ENCODE results near the gene LYZL1.
"Not testable (repeated sequence)": the region's sequence is repeated elsewhere in the genome, so short reads cannot be mapped to it uniquely, and the experiment has no call there.

Gene LYZL1

GRCh38 chr10:29304995-29305335 lies 16.1 kb downstream of the LYZL1 start:
- DNase-seq (ENCODE audit: low read depth in 2 of 3, low spot score in 1 of 3) = no peak

- no peak for DNase-seq (ENCODE audit: low read depth in 2 of 3, low spot score in 1 of 3)
These were observed 17.8 kb downstream of the LYZL1 start for GRCh38 chr10:29306688-29307087.

GRCh38 chr10:29308142-29308541 lies 19.3 kb downstream of the LYZL1 start:
- DNase-seq (ENCODE audit: low read depth in 2 of 3, low spot score in 1 of 3) = not testable (repeated sequence)

- no peak for DNase-seq (ENCODE audit: low read depth in 2 of 3, low spot score in 1 of 3)
These were observed 20.6 kb downstream of the LYZL1 start for GRCh38 chr10:29309465-29309864.

GRCh38 chr10:29310463-29310862 lies 21.6 kb downstream of the LYZL1 start:
- not testable (repeated sequence) for DNase-seq (ENCODE audit: low read depth in 2 of 3, low spot score in 1 of 3)

- no peak for DNase-seq (ENCODE audit: low read depth in 2 of 3, low spot score in 1 of 3)
These were observed 24.2 kb downstream of the LYZL1 start for GRCh38 chr10:29313071-29313470.

GRCh38 chr10:29314726-29315125 lies 25.9 kb downstream of the LYZL1 start:
- no peak for DNase-seq (ENCODE audit: low read depth in 2 of 3, low spot score in 1 of 3)

GRCh38 chr10:29315814-29316213 lies 26.9 kb downstream of the LYZL1 start:
- no peak for DNase-seq (ENCODE audit: low read depth in 2 of 3, low spot score in 1 of 3)

GRCh38 chr10:29316308-29317026 lies 27.6 kb downstream of the LYZL1 start:
- DNase-seq (ENCODE audit: low read depth in 2 of 3, low spot score in 1 of 3) = no peak

- no peak for DNase-seq (ENCODE audit: low read depth in 2 of 3, low spot score in 1 of 3)
These were observed 28.2 kb downstream of the LYZL1 start for GRCh38 chr10:29317027-29317420.

GRCh38 chr10:29317423-29318021 lies 28.7 kb downstream of the LYZL1 start:
- DNase-seq (ENCODE audit: low read depth in 2 of 3, low spot score in 1 of 3) = no peak

- DNase-seq (ENCODE audit: low read depth in 2 of 3, low spot score in 1 of 3) = not testable (repeated sequence)
These were observed 29.5 kb downstream of the LYZL1 start for GRCh38 chr10:29318141-29319071.

- DNase-seq (ENCODE audit: low read depth in 2 of 3, low spot score in 1 of 3) = no peak
These were observed 30.4 kb downstream of the LYZL1 start for GRCh38 chr10:29319205-29319781.

GRCh38 chr10:29320680-29321121 lies 31.8 kb downstream of the LYZL1 start:
- DNase-seq (ENCODE audit: low read depth in 2 of 3, low spot score in 1 of 3) = not testable (repeated sequence)

GRCh38 chr10:29321656-29322055 lies 32.8 kb downstream of the LYZL1 start:
- no peak for DNase-seq (ENCODE audit: low read depth in 2 of 3, low spot score in 1 of 3)

- no peak for DNase-seq (ENCODE audit: low read depth in 2 of 3, low spot score in 1 of 3)
These were observed 34.0 kb downstream of the LYZL1 start for GRCh38 chr10:29322918-29323317.

GRCh38 chr10:29323367-29323766 lies 34.5 kb downstream of the LYZL1 start:
- DNase-seq (ENCODE audit: low read depth in 2 of 3, low spot score in 1 of 3) = no peak

GRCh38 chr10:29324220-29324841 lies 35.5 kb downstream of the LYZL1 start:
- no peak for DNase-seq (ENCODE audit: low read depth in 2 of 3, low spot score in 1 of 3)

GRCh38 chr10:29326299-29326698 lies 37.4 kb downstream of the LYZL1 start:
- DNase-seq (ENCODE audit: low read depth in 2 of 3, low spot score in 1 of 3) = no peak

- no peak for DNase-seq (ENCODE audit: low read depth in 2 of 3, low spot score in 1 of 3)
These were observed 38.2 kb downstream of the LYZL1 start for GRCh38 chr10:29326886-29327745.
